HG03354 (cell line): Measurements from ENCODE around the gene POLDIP3.
"Not testable (repeated sequence)": the region's sequence is repeated elsewhere in the genome, so short reads cannot be mapped to it uniquely, and the experiment has no call there.

Source experiments
- ATAC-seq: cut with Tn5 transposase; IDR thresholded peaks from one replicate; pipeline ENCODE4 v1.9.1; 2021; ENCODE audit warnings: mild to moderate bottlenecking; ENCODE audit not compliant: unreplicated experiment, poor library complexity, severe bottlenecking

POLDIP3 gene

GRCh38 chr22:42621505-42622002 is 6.9 kb upstream of the POLDIP3 start:
- no peak for ATAC-seq

- no peak for ATAC-seq
These were observed 5.4 kb upstream of the POLDIP3 start for GRCh38 chr22:42620084-42620483.

- ATAC-seq: no peak
These were observed 4.8 kb upstream of the POLDIP3 start for GRCh38 chr22:42619261-42620063.

- no peak for ATAC-seq
These were observed 2.7 kb upstream of the POLDIP3 start for GRCh38 chr22:42617155-42617983.

GRCh38 chr22:42615860-42616175 is 1.1 kb upstream of the POLDIP3 start:
- ATAC-seq: not testable (repeated sequence)

GRCh38 chr22:42615092-42615859 is 593 bp upstream of the POLDIP3 start:
- ATAC-seq: peak; percentile 59

GRCh38 chr22:42613872-42614301 is 796 bp downstream of the POLDIP3 start:
- no peak for ATAC-seq

GRCh38 chr22:42612336-42612735 is 2.3 kb downstream of the POLDIP3 start:
- ATAC-seq: no peak

- no peak for ATAC-seq
These were observed 3.6 kb downstream of the POLDIP3 start for GRCh38 chr22:42611051-42611450.

GRCh38 chr22:42610186-42610585 is 4.5 kb downstream of the POLDIP3 start:
- ATAC-seq: no peak

- ATAC-seq: no peak
These were observed 5.8 kb downstream of the POLDIP3 start for GRCh38 chr22:42608823-42609361.

- no peak for ATAC-seq
These were observed 6.4 kb downstream of the POLDIP3 start for GRCh38 chr22:42608136-42608822.

GRCh38 chr22:42607641-42608040 is 7.0 kb downstream of the POLDIP3 start:
- ATAC-seq: not testable (repeated sequence)

GRCh38 chr22:42604403-42604802 is 10.3 kb downstream of the POLDIP3 start:
- ATAC-seq: no peak

- no peak for ATAC-seq
These were observed 11.3 kb downstream of the POLDIP3 start for GRCh38 chr22:42603427-42603826.

GRCh38 chr22:42602470-42602869 is 12.2 kb downstream of the POLDIP3 start:
- no peak for ATAC-seq

GRCh38 chr22:42601879-42602465 is 12.7 kb downstream of the POLDIP3 start:
- no peak for ATAC-seq

- ATAC-seq: no peak
These were observed 17.7 kb downstream of the POLDIP3 start for GRCh38 chr22:42596863-42597530.
